HepG2 (cell line): Measurements from ENCODE around the gene ITCH. TPM values are rescaled to one million over a fixed set of nuclear protein-coding genes. Genes with fewer than 3 reads are reported as not detected.

Experiments used
- ATAC-seq: fragments of 200-7000 bp; cut with Tn5 transposase; 3 replicates; pipeline ENCODE4 v1.9.1; 2020; ENCODE audit warnings: mild to moderate bottlenecking, moderate library complexity
- BruUV-seq: library from RNA; stranded (reverse); fragments of 400-500 nt; replicated peaks from 2 replicates; lab custom pipeline; 2021; lab: Mats Ljungman, UMichigan
- CTCF ChIA-PET: fragments of 300-600 bp; formaldehyde crosslinking; extraction: SDS; loops from one replicate; lab custom pipeline; 2021; ENCODE audit warnings: low total read pairs, inconsistent platforms, low intra/inter-chr PET ratio; lab: Yijun Ruan, JAX
- POLR2A ChIA-PET: fragments of 350-600 bp; sonication (Branson Sonifier 250); formaldehyde crosslinking; loops from one replicate; lab custom pipeline; 2020; ENCODE audit warnings: antibody characterized with exemption, inconsistent platforms; lab: Yijun Ruan, JAX
- DNase-seq: peaks from one replicate; pipeline ENCODE4 v3.0.0-alpha.2; 2015; ENCODE audit warnings: low spot score
- FAIRE-seq: peaks from 3 replicates; lab custom pipeline; 2011; peaks lifted over from hg19 to GRCh38; lab: Jason Lieb, UNC
- H2AFZ ChIP-seq: one replicate; pipeline ENCODE4 v1.6.1; 2011; ENCODE audit warnings: low read length, inconsistent platforms
- H3K27ac ChIP-seq: fragments of 300-600 bp; 3 replicates; pipeline ENCODE4 v1.8.0; 2011; ENCODE audit warnings: mixed run types, mild to moderate bottlenecking, mixed read lengths, low read length, inconsistent platforms; ENCODE audit not compliant: insufficient read depth; ENCODE audit errors: extremely low read length
- H3K27me3 ChIP-seq, 2 experiments: fragments of 200-600 bp in 1 of 2; 2 replicates in 1 of 2; 3 replicates in 1 of 2; pipeline versions ENCODE4 v1.6.0 to v1.8.0; 2011; ENCODE audit warnings: low read length in 2 of 2, mild to moderate bottlenecking in 2 of 2, moderate library complexity in 2 of 2, inconsistent platforms in 1 of 2; ENCODE audit not compliant: insufficient read depth in 2 of 2, control insufficient read depth in 1 of 2
- H3K36me3 ChIP-seq, 2 experiments: fragments of 200-600 bp in 1 of 2; replicated peaks in 1 of 2; 2 replicates in 1 of 2; 3 replicates in 1 of 2; pipeline versions ENCODE4 v1.5.1 to v1.8.0; 2011; ENCODE audit warnings: low read length in 2 of 2, inconsistent platforms in 1 of 2; ENCODE audit not compliant: insufficient read depth in 2 of 2, control insufficient read depth in 1 of 2
- H3K4me1 ChIP-seq: 2 replicates; pipeline ENCODE4 v1.5.1; 2012; ENCODE audit warnings: low read length, inconsistent platforms; ENCODE audit not compliant: insufficient read depth
- H3K4me2 ChIP-seq: 2 replicates; pipeline ENCODE4 v1.6.0; 2011; ENCODE audit warnings: low read depth, low read length, inconsistent platforms
- H3K4me3 ChIP-seq, 3 experiments: fragments of 200-600 bp in 1 of 3; sonication (generic), shearing (Covaris generic) in 1 of 3; replicated peaks in 1 of 3; 2 replicates each; pipeline ENCODE4 v1.5.1; 2011 to 2016; ENCODE audit warnings: low read length in 3 of 3, inconsistent platforms in 2 of 3, low read depth in 2 of 3, mild to moderate bottlenecking in 2 of 3, control low read depth in 1 of 3, mixed read lengths in 1 of 3; ENCODE audit not compliant: insufficient read depth in 1 of 3
- H3K79me2 ChIP-seq: one replicate; pipeline ENCODE4 v1.6.1; 2011; ENCODE audit warnings: low read length, inconsistent platforms; ENCODE audit not compliant: insufficient read depth
- H3K9ac ChIP-seq: 2 replicates; pipeline ENCODE4 v1.6.0; 2011; ENCODE audit warnings: mild to moderate bottlenecking, low read depth, low read length, inconsistent platforms; ENCODE audit not compliant: insufficient read depth
- H3K9me3 ChIP-seq: 2 replicates; pipeline ENCODE4 v1.5.1; 2012; ENCODE audit warnings: mild to moderate bottlenecking, low read length
- H4K20me1 ChIP-seq: 2 replicates; pipeline ENCODE4 v1.6.0; 2011; ENCODE audit warnings: inconsistent platforms, mild to moderate bottlenecking, low read length, moderate library complexity; ENCODE audit not compliant: insufficient read depth
- CREB1 ChIP-seq, 2 experiments: fragments of 450-650 bp in 1 of 2; IDR thresholded peaks; 2 replicates each; pipeline ENCODE4 v1.6.1; 2016 to 2017; ENCODE audit warnings: control low read depth in 1 of 2, mild to moderate bottlenecking in 1 of 2, missing compliant biosample characterization in 1 of 2, missing genetic modification characterization in 1 of 2
- FOXK1 ChIP-seq: sonication (generic); formaldehyde crosslinking; IDR thresholded peaks from 2 replicates; pipeline ENCODE4 v1.4.0; 2020; ENCODE audit warnings: low read depth, missing genetic modification reagents, borderline replicate concordance
- FOXM1 ChIP-seq: sonication (generic); formaldehyde crosslinking; IDR thresholded peaks from 2 replicates; pipeline ENCODE4 v1.5.0; 2020; ENCODE audit warnings: missing genetic modification reagents
- KLF16 ChIP-seq, 2 experiments: sonication (generic) in 1 of 2; formaldehyde crosslinking in 1 of 2; IDR thresholded peaks; 2 replicates each; pipeline versions ENCODE4 v1.6.1 to v1.8.0; 2016 to 2023; ENCODE audit warnings: missing genetic modification reagents in 2 of 2, missing compliant biosample characterization in 1 of 2
- RBM22 ChIP-seq: fragments of 200-400 bp; formaldehyde crosslinking; optimal IDR thresholded peaks from 2 replicates; pipeline ENCODE3; 2017; ENCODE audit warnings: mild to moderate bottlenecking, low read length, moderate library complexity
- SOX13 ChIP-seq, 3 experiments: fragments of 450-650 bp in 1 of 3; sonication (generic) in 1 of 3; formaldehyde crosslinking in 1 of 3; IDR thresholded peaks in 2 of 3; conservative IDR thresholded peaks in 1 of 3; 2 replicates each; pipeline versions ENCODE4 v1.5.0 to v1.6.1; 2016 to 2020; ENCODE audit warnings: antibody characterized with exemption in 1 of 3, mild to moderate bottlenecking in 1 of 3, missing compliant biosample characterization in 1 of 3, missing genetic modification reagents in 1 of 3, moderate library complexity in 1 of 3
- SRF ChIP-seq: IDR thresholded peaks from 2 replicates; pipeline ENCODE4 v1.6.1; 2011; ENCODE audit warnings: mild to moderate bottlenecking, low read depth, low read length, moderate library complexity
- SYNCRIP ChIP-seq: fragments of 200-400 bp; formaldehyde crosslinking; IDR thresholded peaks from 2 replicates; pipeline ENCODE4 v1.6.1; 2018; ENCODE audit warnings: mild to moderate bottlenecking, low read depth, low read length; ENCODE audit not compliant: insufficient read depth
- WGBS: methylation state at CpG from one replicate; pipeline ENCODE4 v1.1.6; 2017; ENCODE audit warnings: low lambda C conversion rate; 5-methylcytosine and 5-hydroxymethylcytosine counted together
- in situ Hi-C: cut with HindIII; loops from 2 replicates; pipeline ENCODE4 v1.10.0; 2017; ENCODE audit warnings: low pct_unique_long_range_greater_than_20kb; ENCODE audit not compliant: extremely low pct_ligation_motif_present
- intact Hi-C: fragments of 100-400 bp; cut with micrococcal nuclease; formaldehyde crosslinking; loops from one replicate; pipeline ENCODE4 v1.10.0; 2022; ENCODE audit not compliant: unreplicated experiment
- polyA plus RNA-seq, 8 experiments: library from polyadenylated mRNA; depleted of rRNA in 3 of 8; stranded (reverse) in 7 of 8; unstranded in 1 of 8; fragments of >200 nt; fragmentation: Illumina TruSeq in 4 of 8; extraction: Trizol in 4 of 8; gene quantifications; 2 replicates each; pipeline versions ENCODE4 v1.2.1 to v1.2.3, GENCODE V29; 2011 to 2016; ENCODE audit warnings: low read depth in 4 of 8, missing spikeins in 1 of 8, mixed read lengths in 1 of 8; ENCODE audit not compliant: insufficient read depth in 1 of 8
- total RNA-seq, 5 experiments: library from RNA; depleted of rRNA; stranded (reverse); fragments of >200 nt; fragmentation: Illumina TruSeq; extraction: Trizol; gene quantifications; 2 replicates each; pipeline ENCODE4 v1.2.3, GENCODE V29; 2016; ENCODE audit warnings: low read depth in 1 of 5
- TF ChIP-seq, protein P1 (sequence below): sonication (generic); formaldehyde crosslinking; IDR thresholded peaks from 2 replicates; pipeline ENCODE4 v1.4.0; 2020; ENCODE audit warnings: missing genetic modification reagents; ENCODE audit errors: not compliant biosample characterization
- TF ChIP-seq, protein P2 (sequence below): sonication (generic); formaldehyde crosslinking; conservative IDR thresholded peaks from 2 replicates; pipeline ENCODE4 v1.4.0; 2020; ENCODE audit warnings: mild to moderate bottlenecking, missing genetic modification reagents, moderate library complexity
- TF ChIP-seq, protein P3 (sequence below): IDR thresholded peaks from 2 replicates; pipeline ENCODE4 v1.6.1; 2016; ENCODE audit warnings: missing compliant biosample characterization, missing genetic modification reagents, borderline replicate concordance
- TF ChIP-seq, protein P4 (sequence below): sonication (generic); formaldehyde crosslinking; IDR thresholded peaks from 2 replicates; pipeline ENCODE4 v1.4.0; 2020; ENCODE audit warnings: missing genetic modification reagents
- TF ChIP-seq, protein P5 (sequence below): sonication (generic); formaldehyde crosslinking; conservative IDR thresholded peaks from 2 replicates; pipeline ENCODE4 v1.8.1; 2023; ENCODE audit warnings: missing genetic modification reagents

ITCH gene
- total and polyA plus RNA-seq, 2 of the 13 experiments (the other 11 are each of a cell fraction or from before 2014, with no cell fraction given): 20.5 to 112 TPM

DNA sequence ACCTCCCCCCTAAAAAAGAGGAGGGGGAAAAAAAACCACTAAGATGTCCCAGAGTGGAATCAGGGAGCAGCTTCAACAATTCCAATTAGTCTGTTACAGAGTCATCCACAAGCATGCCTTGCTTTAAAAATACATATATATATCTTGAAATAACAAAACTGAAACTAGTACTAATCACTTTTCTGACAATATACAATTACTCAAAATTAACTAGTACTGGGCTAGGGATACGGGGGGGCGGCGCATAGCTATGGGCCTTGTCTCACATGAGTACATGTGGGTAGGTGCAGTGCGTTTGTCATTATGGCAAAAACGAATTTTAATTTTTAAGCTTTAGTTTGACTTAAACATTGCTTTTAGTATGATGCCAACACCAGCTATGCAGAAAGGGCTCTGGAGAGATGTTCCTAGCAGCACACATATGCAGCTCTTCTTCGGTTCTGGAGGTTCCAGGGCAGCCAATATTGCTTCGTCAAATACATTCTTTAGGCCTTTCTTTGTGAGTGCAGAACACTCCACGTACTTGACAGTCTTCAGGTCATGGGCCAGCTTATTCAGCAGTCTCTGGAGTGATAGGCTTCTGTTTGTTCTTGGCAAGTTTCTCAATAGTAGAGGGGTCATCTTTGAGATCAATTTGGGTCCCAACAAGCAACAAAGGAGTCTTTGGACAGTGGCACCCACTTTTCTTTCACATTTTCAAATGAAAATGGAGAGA, 38.8 kb downstream of the ITCH start:
- Histone ChIP-seq H3K36me3 (peaks cover 15 to 32% of the 10 kb centered on the region in 2 experiments), H2AFZ (no peak overlapping the region), H3K4me1 (peaks cover 77% of the 10 kb centered on the region), H4K20me1 (peaks cover 23% of the 10 kb centered on the region), H3K9me3 (no peaks in the 10 kb centered on the region), H3K27me3 (no peaks in the 10 kb centered on the region), H3K27ac (peak overlapping the region; percentile 54), H3K4me3 (no peak overlapping the region), H3K9ac (no peak overlapping the region), H3K79me2 (peaks cover 76% of the 10 kb centered on the region), H3K4me2 (0 out of 2 replicates have a peak overlapping the region, but pooled peaks have one; percentile 16)
- WGBS: 59% methylated on average over 8 of the region's 8 CpGs
- FAIRE-seq: peak; percentile 30
- ChIA-PET CTCF (interaction anchor here (2.4 kb wide), 1 partner anchor 89 kb away, joined by 9 read pairs; no protein-coding TSS in a partner anchor), POLR2A (interaction anchor here (0.7 to 3.5 kb wide), 7 partner anchors 10 to 114 kb away, joined by 3 to 10 read pairs (median 3); partner anchors contain the start of genes DYNLRB1 and ITCH)
- intact Hi-C loops (no loop called here), in situ Hi-C loops (no loop called here)
- peak; percentile 44 for DNase-seq
- ATAC-seq: peak; percentile 49
- BruUV-seq: TSS peak; percentile 21
- TF ChIP-seq, protein P1, sequence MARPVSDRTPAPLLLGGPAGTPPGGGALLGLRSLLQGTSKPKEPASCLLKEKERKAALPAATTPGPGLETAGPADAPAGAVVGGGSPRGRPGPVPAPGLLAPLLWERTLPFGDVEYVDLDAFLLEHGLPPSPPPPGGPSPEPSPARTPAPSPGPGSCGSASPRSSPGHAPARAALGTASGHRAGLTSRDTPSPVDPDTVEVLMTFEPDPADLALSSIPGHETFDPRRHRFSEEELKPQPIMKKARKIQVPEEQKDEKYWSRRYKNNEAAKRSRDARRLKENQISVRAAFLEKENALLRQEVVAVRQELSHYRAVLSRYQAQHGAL (CRISPR knock-in tag): peak; percentile 47
- TF ChIP-seq FOXK1 (CRISPR knock-in tag) (peak; percentile 15; the same call in 1 of the 2 replicates), CREB1 (IDR thresholded peaks at IDR 0.05) (no peak), CREB1 (CRISPR knock-in tag; IDR thresholded peaks at IDR 0.05) (peak; percentile 46; the same call in 1 of the 2 replicates), SYNCRIP (no peak), KLF16 (CRISPR knock-in tag; IDR thresholded peaks at IDR 0.05) (no peak), FOXM1 (no peak), SRF (peak; percentile 1; the same call in 1 of the 2 replicates), SOX13 (IDR thresholded peaks at IDR 0.05) (no peak), SOX13 (CRISPR knock-in tag; conservative IDR thresholded peaks at IDR 0.05 in 1 of 2, IDR thresholded peaks at IDR 0.05 in 1 of 2) (peak in 1 of 2 experiments; percentile 33; a peak in 1 of 4 replicates), RBM22 (peak; percentile 65)
- TF ChIP-seq, protein P2, sequence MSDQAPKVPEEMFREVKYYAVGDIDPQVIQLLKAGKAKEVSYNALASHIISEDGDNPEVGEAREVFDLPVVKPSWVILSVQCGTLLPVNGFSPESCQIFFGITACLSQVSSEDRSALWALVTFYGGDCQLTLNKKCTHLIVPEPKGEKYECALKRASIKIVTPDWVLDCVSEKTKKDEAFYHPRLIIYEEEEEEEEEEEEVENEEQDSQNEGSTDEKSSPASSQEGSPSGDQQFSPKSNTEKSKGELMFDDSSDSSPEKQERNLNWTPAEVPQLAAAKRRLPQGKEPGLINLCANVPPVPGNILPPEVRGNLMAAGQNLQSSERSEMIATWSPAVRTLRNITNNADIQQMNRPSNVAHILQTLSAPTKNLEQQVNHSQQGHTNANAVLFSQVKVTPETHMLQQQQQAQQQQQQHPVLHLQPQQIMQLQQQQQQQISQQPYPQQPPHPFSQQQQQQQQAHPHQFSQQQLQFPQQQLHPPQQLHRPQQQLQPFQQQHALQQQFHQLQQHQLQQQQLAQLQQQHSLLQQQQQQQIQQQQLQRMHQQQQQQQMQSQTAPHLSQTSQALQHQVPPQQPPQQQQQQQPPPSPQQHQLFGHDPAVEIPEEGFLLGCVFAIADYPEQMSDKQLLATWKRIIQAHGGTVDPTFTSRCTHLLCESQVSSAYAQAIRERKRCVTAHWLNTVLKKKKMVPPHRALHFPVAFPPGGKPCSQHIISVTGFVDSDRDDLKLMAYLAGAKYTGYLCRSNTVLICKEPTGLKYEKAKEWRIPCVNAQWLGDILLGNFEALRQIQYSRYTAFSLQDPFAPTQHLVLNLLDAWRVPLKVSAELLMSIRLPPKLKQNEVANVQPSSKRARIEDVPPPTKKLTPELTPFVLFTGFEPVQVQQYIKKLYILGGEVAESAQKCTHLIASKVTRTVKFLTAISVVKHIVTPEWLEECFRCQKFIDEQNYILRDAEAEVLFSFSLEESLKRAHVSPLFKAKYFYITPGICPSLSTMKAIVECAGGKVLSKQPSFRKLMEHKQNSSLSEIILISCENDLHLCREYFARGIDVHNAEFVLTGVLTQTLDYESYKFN: 0 out of 2 replicates have a peak, but pooled peaks have one; percentile 29
- TF ChIP-seq, protein P3, sequence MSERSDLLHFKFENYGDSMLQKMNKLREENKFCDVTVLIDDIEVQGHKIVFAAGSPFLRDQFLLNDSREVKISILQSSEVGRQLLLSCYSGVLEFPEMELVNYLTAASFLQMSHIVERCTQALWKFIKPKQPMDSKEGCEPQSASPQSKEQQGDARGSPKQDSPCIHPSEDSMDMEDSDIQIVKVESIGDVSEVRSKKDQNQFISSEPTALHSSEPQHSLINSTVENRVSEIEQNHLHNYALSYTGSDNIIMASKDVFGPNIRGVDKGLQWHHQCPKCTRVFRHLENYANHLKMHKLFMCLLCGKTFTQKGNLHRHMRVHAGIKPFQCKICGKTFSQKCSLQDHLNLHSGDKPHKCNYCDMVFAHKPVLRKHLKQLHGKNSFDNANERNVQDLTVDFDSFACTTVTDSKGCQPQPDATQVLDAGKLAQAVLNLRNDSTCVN (CRISPR knock-in tag): peak; percentile 35; the same call in 1 of the 2 replicates
- TF ChIP-seq, protein P4, sequence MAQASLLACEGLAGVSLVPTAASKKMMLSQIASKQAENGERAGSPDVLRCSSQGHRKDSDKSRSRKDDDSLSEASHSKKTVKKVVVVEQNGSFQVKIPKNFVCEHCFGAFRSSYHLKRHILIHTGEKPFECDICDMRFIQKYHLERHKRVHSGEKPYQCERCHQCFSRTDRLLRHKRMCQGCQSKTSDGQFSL (CRISPR knock-in tag): 0 out of 2 replicates have a peak, but pooled peaks have one; percentile 58
- TF ChIP-seq, protein P5, sequence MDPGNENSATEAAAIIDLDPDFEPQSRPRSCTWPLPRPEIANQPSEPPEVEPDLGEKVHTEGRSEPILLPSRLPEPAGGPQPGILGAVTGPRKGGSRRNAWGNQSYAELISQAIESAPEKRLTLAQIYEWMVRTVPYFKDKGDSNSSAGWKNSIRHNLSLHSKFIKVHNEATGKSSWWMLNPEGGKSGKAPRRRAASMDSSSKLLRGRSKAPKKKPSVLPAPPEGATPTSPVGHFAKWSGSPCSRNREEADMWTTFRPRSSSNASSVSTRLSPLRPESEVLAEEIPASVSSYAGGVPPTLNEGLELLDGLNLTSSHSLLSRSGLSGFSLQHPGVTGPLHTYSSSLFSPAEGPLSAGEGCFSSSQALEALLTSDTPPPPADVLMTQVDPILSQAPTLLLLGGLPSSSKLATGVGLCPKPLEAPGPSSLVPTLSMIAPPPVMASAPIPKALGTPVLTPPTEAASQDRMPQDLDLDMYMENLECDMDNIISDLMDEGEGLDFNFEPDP (CRISPR knock-in tag): 0 out of 2 replicates have a peak, but pooled peaks have one; percentile 57
